ENCODE results near the gene PRKAR2A.
"Not testable (repeated sequence)": the region's sequence is repeated elsewhere in the genome, so short reads cannot be mapped to it uniquely, and the experiment has no call there.

Gene PRKAR2A

DNA sequence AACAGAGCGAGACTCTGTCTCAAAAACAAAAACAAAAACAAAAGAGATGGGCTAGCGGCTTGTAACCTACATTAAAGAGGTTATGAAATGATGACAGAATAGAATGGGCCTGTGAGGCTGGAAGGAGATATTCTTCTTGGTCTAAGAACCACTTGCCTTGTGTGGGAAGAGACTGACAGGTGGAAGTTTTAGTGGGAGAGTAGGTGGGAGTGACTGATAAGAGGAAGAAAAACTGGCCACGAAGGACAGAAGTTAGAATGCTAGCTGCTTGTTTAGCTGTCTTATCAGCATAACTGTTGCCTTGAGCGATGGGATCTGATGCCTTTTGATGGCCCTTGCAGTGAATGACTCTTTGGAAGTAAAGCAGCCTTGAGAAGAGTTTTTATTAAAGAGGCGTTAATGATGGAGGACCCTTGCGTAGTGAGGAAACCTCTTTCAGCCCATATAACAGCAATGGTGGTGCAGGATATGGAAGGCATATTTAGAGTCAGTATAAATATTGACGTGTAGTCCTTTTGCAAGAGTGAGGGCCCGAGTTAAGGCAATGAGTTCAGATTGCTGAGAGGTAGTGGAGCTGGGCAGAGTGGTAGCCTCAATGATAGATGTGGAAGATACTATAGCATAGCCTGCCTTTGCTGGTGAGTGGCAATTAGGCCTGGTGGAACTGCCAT, 122.4 kb downstream of the PRKAR2A start:
- DNase-seq: not testable (repeated sequence)

DNA sequence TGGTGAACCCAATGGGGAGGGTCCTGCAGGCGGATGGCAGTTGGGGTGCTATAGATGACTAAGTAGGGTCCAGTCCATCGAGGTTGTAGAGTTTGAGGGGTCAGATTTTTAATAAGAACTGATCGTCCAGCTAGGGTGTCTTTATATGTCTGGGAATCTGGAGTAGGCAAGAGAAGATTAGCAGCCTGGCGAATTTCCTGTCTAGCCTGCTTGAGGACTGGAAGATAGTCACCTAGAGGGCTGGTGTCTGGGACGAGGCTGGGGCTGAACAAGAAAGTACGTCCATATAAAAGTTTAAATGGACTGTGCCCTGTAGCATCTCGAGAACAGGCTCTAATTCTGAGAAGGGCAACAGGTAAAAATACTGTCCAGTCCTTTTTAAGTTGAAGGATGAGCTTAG, 123.9 kb downstream of the PRKAR2A start:
- DNase-seq: no peak

DNA sequence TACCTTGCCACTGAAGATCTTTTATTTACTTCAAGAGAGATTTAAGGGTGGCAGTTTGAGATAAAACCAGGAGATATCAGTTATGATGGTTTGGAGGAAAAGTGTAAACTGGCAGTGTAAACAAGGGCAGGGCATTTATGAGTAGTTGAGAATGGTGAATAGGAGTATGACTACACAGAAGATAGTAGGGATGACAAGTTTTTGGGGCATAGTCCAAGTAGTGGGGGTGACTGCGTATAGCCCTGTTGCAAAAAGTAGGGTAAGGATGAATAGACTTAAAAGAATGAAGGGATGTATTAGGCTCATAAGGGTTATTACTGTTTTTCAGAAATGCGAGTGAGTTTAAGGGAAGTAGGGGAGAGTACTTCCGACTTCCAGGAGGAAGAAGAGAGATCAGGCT, 124.4 kb downstream of the PRKAR2A start:
- not testable (repeated sequence) for DNase-seq

DNA sequence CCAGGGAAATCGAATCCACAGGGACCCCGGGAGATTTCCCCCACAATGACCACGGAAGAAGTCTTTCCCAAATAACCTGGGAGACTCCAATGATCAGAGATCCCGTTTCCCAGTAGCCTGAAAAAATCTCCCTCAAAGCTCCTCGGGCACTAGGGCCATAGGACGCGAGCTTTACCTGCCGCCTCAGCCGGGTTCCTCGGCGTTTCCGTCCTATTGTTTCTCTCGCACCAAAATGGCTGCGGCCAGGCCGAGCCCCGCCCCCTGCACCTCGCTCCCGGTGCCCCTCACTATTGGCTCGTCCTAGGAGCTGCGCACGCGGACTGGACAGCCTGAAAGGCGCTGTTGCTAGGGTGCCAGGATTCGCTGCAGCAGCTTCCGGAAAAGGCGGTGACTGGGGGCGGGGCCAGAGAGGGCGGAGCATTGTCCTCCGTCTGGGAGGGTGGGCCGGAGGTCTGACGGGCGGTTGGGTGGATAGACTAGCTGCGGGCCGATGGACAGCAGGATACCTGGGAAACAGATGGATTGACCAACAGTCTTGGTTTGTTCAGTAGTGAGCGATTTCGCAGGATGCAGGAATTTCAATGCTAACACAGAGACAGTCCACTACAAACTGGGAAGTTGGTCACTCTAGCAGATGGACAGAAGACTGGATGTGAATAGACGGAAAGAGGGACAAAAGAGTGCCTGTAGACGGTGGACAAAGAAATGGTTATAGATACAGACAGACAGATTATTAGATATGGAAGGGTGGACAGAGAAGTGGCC, 130.5 kb downstream of the PRKAR2A start, which contains the start of gene IP6K2:
Gene IP6K2, minus strand, starts transcription at position 240 of the 765 bp plus-strand sequence. CDS start 21,930 bp downstream, outside the sequence.
- DNase-seq: peak; percentile 99

DNA sequence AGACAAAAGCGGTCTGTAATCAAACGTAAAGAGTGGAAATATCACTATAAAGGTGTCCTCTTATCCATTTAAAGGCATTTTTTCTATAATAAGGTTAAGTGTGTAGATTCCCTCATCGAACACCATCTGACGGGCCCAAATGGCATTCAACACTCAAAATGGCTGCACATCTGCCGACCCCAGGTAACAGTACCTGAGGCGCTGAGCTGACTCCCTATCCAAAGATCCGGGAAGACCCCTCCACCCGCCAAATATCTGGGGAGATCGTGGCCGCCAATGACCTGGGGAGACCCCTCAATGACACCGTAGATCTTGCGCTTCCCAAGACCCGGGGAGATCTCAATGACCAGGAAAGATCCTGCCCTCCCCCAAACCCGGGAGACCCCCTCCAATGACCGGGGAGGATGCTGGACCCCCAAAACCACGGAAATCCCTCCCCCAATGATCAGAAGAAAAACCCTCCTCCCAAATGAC, 131.1 kb downstream of the PRKAR2A start:
- peak in 2 of 3 donors; percentile 4 to 7 for DNase-seq

DNA sequence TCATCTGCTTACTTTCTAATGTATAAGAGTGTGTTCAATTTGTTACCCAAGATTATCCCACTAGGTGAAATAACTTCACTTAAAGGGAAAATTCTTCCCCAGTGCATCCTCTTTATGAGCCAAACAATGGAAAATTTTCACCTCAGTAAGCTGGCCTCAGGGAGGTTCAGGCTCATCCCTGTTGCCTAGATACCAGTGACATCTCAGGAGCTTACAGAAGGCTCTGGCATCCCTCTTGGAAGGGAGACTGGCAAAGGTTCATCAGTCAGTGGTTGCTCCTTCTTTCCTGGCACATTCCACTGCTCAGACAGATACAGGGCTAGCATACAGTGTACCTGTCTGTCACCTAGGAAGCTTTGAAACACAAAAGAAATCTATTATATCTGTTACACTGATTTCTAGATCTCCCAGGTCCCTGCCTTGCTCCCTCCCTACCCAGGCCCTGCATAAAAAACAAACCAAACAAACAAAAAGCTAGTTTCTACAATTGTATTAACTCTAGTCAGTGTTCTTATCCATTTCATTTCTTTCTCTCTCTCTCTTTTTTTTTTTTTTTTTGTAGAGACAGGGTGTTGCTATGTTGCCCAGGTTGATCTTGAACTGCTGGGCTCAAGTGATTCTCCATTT, 132.4 kb downstream of the PRKAR2A start:
- DNase-seq: no peak

DNA sequence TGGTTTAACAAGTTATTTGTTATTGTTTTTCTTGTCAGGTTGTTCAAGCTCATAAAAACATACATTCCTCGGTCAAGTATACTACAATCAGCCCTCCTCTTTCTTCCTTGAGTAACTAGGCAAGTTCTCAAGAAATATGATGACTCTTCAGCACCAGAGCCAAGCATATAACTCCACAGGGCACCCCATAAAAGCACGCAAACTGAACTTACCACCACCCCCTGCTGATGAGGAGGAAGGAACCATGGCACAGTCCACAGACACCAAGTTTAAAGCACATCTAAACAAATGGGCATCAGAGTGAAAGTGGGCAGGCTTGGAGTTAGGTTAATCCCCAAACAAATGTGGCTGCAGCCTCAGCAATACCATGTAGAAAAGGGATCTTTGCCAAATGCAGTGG, 135.9 kb downstream of the PRKAR2A start:
- DNase-seq: no peak

DNA sequence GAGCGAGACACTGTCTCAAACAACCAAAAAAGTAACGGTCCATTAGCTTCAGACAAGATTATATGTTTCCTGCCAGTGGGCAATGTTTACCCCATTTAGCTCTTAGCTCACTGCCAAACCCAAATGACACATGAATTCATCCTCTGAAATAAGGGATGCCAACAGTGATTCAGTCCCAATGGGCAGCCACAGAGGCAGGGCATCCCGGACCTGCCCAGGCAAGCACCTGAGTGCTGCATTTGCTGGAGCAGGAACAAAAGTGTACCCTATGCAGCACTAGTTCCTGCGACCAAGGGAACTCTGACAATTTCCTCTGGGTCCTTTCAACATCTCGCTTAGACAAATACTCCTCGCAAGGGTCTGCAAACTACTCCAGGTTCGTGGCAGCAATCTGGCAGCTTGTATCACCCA, 138.6 kb downstream of the PRKAR2A start:
- no peak for DNase-seq

DNA sequence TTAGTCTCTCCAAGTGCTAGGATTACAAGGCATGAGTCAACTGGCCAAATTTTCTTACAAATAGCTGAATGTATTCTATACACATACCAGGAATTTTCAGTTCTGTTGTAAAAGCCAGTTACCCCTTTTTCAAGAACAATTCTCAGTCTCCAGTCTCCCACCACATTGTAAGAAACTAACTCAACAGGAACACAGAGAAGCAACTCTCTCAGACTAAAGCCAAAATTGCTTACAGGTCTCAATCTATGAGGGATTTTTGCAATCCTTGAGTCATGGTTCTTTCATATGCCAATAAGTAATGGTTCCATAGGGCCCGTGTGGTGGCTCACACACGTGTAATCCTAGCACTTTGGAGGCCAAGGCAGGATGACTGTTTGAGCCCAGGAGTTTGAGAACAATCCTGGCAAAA, 139.2 kb downstream of the PRKAR2A start:
- peak in 2 of 3 donors; percentile 39 to 61 for DNase-seq

DNA sequence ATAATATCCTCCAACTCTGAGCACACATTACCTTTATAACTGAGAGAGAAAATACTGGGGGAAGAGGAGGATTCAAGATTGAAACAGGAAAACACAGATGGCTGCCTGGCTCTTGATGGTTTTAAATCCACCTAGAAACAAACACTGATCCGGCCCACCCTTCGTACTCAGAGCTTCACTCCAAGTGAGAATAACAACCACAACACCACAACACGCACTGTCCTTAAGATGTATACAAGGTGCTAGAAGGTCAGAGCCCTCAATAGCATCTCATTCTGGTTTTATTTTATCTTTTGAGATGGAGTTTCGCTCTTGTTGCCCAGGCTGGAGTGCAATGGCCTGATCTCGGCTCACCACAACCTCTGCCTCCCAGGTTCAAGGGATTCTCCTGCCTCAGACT, 140.5 kb downstream of the PRKAR2A start:
- DNase-seq: no peak

DNA sequence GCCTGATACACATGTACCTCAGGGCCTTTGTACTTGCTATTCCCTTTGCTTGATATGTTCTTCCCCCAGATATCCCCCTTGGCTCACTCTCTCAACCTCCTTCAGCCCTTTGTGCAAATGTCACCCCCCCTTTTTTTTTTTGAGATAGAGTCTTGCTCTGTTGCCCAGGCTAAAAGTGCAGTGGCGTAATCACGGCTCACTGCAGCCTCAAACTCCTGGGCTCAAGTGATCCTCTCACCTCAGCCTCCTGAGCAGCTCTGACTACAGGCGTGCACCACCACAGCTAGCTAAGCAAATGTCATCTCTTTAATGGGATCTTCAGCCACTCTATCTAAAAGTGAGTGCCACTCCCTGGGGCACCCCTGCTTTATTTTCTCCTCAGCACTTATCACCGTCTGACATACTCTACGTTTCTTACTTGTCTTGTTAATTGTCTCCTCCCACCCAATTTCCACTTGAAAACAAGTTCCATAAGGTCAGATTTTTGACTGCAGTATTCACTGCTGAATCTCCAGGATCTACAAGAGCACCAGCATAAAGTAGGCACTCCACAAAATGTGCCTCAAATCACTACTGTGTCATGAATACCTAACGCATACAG, 145.3 kb downstream of the PRKAR2A start:
- DNase-seq: no peak

DNA sequence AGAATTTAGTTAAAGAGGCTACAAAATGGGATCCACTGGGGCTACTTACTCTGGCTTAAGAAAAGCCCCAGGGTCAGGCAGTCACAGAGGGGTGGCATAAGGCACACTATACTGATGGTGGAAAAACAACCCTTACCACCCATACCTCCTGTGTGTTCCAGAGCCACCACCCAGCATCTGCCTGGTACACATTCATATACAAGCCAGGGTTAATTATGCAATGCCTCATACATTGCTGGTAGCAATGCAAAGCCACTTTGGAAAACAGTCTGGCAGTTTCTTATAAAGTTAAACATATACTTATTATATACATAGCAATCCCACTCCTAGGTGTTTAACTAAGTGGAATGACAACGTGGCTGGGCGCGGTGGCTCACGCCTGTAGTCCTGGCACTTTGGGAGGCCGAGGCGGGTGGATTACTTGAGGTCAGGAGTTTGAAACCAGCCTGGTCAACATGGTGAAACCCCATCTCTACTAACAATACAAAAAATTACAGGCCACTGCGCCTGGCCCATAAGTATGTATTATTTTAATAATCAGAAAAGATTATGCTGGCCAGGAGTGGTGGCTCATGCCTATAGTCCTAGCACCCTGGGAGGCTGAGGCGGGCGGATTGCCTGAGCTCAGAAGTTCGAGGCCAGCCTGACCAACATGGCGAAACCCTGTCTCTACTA, 146.8 kb downstream of the PRKAR2A start:
- DNase-seq: no peak

DNA sequence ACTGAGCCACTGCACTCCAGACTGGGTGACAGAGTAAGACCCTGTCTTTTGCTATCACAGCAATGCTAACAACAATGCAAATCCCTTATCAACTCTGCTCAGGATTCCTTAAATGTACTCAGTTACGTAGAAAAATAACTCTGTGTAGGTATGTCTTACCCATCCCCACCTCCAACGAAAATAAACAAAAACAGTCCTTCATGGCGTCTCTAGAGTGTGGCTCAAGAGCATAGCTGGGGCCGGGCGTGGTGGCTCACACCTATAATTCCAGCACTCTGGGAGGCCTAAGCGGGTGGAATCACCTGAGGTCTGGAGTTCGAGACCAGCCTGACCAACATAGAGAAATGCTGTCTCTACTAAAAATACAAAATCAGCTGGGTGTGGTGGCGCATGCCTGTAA, 148.8 kb downstream of the PRKAR2A start:
- DNase-seq: no peak

DNA sequence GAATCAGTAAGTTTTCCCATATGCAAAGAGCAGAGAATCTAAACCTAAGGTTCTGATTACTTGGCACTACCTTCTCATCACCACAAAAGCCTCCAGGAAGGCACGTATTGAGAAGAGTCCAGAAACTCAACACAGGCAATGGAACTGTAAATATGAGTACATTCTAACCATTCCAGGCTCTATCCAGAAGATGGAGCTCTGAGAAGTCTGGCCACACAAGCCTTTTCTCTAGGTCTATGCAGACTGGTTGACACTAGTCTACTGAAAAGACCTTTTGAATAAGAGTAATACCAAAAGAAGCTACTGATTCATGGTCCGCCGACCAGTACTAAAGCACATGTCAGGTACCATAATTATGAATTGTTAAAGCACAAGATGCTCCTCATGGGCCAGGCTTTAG, 149.7 kb downstream of the PRKAR2A start:
- no peak for DNase-seq

DNA sequence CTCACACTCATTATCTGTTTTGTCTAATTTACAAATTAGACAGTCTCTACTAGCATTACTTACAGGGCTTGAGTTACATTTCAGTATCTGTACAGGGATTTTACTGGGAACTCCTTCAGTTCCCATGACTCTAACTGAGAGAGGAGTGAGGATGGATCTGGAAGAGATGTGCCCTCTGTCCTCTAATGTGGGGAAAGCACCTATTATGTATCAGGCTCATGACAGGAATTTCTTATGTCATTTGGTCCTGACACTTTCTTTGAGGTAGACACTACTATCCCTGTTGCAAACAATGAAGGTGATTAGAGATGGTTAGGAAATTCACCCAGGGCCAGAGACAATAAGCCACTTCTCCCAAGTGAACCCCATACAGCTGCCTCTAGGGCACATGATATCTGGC, 151.1 kb downstream of the PRKAR2A start:
- DNase-seq: peak; percentile 8 to 36 (median 23)

All from suppressor macrophage treated with lipopolysaccharide for 1 hour (primary cell).